Mononuclear cell (primary cell): Measurements from ENCODE around the gene ANKRD27. TPM values are rescaled to one million over a fixed set of nuclear protein-coding genes. Genes with fewer than 3 reads are reported as not detected.
"Not testable (repeated sequence)": the region's sequence is repeated elsewhere in the genome, so short reads cannot be mapped to it uniquely, and the experiment has no call there.

Source experiments
- H3K27me3 ChIP-seq: 2 replicates; pipeline ENCODE4 v1.6.0; 2011; ENCODE audit warnings: low read length, control low read depth; ENCODE audit not compliant: insufficient read depth
- H3K4me1 ChIP-seq: 2 replicates; pipeline ENCODE4 v1.5.1; 2011; ENCODE audit warnings: mild to moderate bottlenecking, low read length, control low read depth; ENCODE audit not compliant: insufficient read depth
- H3K4me3 ChIP-seq: 2 replicates; pipeline ENCODE4 v1.5.1; 2011; ENCODE audit warnings: mild to moderate bottlenecking, low read length, moderate library complexity
- H3K9me3 ChIP-seq: 2 replicates; pipeline ENCODE4 v1.5.1; 2011; ENCODE audit warnings: low read depth, mild to moderate bottlenecking, control low read depth, low read length
- total RNA-seq: library from RNA; depleted of rRNA; stranded (reverse); fragments of >200 nt; gene quantifications from one replicate; pipeline ENCODE4 v1.2.3, GENCODE V29; 2012

ANKRD27 gene
- total RNA-seq, 1 donor: 22.5 TPM

- peak overlapping the region; percentile 78 for H3K4me3 ChIP-seq
- peaks cover 59% of the 10 kb centered on the region for H3K4me1 ChIP-seq
- no peaks in the 10 kb centered on the region for H3K9me3 ChIP-seq
- H3K27me3 ChIP-seq: peaks cover 15% of the 10 kb centered on the region
These were observed 638 bp downstream of the ANKRD27 start for GRCh38 chr19:32674153-32674930.

DNA sequence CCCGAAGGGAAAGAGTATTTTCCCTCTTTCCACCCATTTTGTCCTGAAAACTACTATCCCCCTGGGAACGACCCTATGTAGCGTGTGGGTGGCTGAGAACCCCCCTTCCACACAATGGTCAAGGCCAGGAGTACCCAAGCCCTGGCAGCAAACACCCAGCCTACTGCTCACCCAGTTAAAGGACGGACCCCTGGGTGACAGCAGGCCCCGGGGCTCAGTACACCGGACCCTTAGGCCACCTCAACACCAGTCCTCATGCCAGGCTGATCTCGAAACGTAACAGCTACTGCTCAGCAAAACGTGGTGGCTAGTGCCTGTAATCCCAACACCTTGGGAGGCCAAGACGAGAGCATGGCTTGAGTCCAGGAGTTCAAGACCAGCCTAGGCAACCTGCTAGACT is 1.4 kb downstream of the ANKRD27 start:
- H3K4me1 ChIP-seq: peaks cover 59% of the 10 kb centered on the region

DNA sequence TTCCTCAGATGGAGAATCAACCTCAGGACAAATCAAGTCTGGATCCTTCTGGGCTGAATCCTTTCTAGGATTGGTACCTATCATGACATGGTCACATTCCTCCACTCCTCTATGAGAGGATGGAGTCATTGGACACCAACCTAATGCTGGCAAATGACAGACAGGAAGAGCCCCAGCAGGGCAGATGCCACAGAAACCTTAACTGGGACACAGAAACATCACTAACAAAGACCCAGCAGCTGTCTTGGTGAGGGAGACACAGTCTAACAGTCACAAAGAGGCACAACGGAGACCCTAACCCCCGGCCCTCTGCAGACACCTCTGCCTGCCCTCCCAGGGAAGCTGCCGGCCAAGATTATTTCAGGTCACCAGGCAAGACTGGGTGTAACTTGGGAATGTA is 2.1 kb downstream of the ANKRD27 start:
- Histone ChIP-seq H3K4me1 (peaks cover 65% of the 10 kb centered on the region), H3K4me3 (no peak overlapping the region), H3K27me3 (peaks cover 14% of the 10 kb centered on the region), H3K9me3 (no peaks in the 10 kb centered on the region)

More for the DNA sequence above, 1.4 kb downstream of the ANKRD27 start:
- H3K4me3 ChIP-seq: no peak overlapping the region
- H3K27me3 ChIP-seq: peaks cover 15% of the 10 kb centered on the region
- H3K9me3 ChIP-seq: no peaks in the 10 kb centered on the region

DNA sequence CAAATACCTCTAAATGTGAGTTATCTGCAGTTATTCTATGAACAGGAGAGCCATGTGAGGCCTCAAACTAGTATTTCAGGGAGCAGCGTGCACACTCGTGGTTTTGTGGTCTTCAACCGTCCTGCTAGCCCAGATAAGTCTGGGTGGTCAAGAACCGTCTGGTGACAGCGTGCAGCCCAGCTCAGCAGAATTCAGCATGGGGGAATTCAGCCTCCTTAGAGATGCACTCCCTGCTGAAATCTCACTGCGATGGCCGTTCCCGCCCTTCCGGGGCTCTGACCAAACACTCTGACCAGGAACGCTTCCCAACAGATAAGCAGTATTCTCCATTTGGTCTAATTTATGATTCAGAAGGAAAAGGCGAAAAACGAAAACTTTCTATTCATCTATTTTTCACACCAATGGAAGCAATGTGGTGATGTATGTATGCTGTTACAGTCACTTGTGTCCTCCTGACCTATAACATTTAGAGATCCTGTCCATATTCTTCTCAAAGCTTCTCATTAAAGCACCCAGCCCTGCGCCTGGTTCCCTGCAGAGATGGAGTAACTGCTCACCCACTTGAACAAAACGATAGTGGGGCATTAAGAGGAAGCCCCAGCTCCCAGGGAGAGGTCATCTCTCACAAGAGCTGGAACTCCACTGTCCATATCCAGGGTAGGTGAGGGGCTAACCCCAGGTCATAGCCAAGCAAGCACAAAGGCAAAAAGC is 2.9 kb downstream of the ANKRD27 start:
- no peaks in the 10 kb centered on the region for H3K9me3 ChIP-seq
- H3K4me1 ChIP-seq: peaks cover 64% of the 10 kb centered on the region

GRCh38 chr19:32669310-32669709 is 5.7 kb downstream of the ANKRD27 start:
- no peaks in the 10 kb centered on the region for H3K27me3 ChIP-seq
- H3K4me3 ChIP-seq: no peak overlapping the region
- H3K9me3 ChIP-seq: no peaks in the 10 kb centered on the region
- peaks cover 45% of the 10 kb centered on the region for H3K4me1 ChIP-seq

More for the DNA sequence above, 2.9 kb downstream of the ANKRD27 start:
- Histone ChIP-seq H3K27me3 (peaks cover 6% of the 10 kb centered on the region), H3K4me3 (no peak overlapping the region)

GRCh38 chr19:32666084-32666483 is 8.9 kb downstream of the ANKRD27 start:
- Histone ChIP-seq H3K4me1 (peaks cover 31% of the 10 kb centered on the region), H3K4me3 (no peak overlapping the region), H3K9me3 (no peaks in the 10 kb centered on the region), H3K27me3 (no peaks in the 10 kb centered on the region)

- Histone ChIP-seq H3K27me3 (no peaks in the 10 kb centered on the region), H3K4me1 (peaks cover 15% of the 10 kb centered on the region), H3K9me3 (no peaks in the 10 kb centered on the region), H3K4me3 (no peak overlapping the region)
These were observed 12.8 kb downstream of the ANKRD27 start for GRCh38 chr19:32662186-32662585.

DNA sequence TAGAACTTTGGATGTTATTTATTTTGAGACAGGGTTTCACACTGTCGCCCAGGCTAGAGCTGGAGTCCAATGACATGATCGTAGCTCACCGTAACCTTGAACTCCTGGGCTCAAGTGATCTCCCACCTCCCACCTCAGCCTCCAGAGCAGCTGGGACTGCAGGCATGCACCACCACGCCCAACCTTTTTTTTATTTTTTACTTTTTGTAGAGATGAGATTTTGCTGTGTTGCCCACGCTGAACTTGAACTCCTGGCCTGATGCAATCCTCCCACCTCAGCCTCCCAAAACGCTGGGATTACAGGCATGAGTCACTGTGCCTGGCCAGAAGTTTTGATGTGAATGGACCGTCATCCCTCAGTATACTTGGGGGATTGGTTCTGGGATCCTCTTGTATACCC is 13.7 kb downstream of the ANKRD27 start:
- Histone ChIP-seq H3K4me3 (no peak overlapping the region), H3K9me3 (no peaks in the 10 kb centered on the region), H3K27me3 (no peaks in the 10 kb centered on the region), H3K4me1 (peaks cover 15% of the 10 kb centered on the region)

DNA sequence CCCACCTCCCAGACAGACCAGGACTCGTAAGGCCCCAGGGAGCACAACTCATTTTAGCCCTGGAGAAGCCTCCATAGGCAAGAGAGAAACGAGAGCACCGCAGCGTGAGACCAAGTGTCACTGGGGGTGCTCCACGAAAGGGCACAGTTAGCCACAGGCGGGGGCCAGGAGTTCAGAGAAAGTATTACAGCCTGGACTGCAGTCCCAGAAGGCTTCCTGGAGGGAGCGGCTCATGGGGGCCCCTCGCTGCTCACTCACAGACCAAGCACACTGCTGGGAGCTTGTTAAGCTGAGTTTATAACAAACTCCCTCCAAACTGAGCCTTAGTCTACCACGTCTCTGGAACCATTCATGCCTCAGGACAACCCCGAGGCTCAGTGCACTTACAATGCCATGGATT is 16.5 kb downstream of the ANKRD27 start:
- no peaks in the 10 kb centered on the region for H3K9me3 ChIP-seq
- no peaks in the 10 kb centered on the region for H3K27me3 ChIP-seq
- peaks cover 15% of the 10 kb centered on the region for H3K4me1 ChIP-seq
- no peak overlapping the region for H3K4me3 ChIP-seq

DNA sequence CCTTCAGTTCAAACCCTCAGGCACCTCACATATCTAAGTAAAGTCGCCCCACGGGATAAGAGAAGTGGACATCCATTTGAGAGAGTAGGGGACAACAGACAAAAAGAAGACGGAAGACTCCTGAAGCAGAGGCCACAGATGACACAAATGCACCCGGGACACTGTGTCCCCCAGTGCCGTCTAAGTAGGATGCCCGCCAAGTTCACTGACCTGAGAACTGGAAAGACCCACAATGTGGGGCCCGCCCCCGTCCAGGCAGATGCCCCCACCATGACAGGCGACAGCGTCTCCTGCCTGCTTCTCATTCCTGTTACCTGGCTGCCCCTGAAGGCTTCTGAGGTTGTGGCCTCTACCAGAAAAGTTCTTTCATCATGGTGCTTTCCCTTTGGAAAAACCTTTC is 16.9 kb downstream of the ANKRD27 start:
- no peaks in the 10 kb centered on the region for H3K9me3 ChIP-seq
- no peaks in the 10 kb centered on the region for H3K27me3 ChIP-seq
- peaks cover 14% of the 10 kb centered on the region for H3K4me1 ChIP-seq
- H3K4me3 ChIP-seq: no peak overlapping the region

DNA sequence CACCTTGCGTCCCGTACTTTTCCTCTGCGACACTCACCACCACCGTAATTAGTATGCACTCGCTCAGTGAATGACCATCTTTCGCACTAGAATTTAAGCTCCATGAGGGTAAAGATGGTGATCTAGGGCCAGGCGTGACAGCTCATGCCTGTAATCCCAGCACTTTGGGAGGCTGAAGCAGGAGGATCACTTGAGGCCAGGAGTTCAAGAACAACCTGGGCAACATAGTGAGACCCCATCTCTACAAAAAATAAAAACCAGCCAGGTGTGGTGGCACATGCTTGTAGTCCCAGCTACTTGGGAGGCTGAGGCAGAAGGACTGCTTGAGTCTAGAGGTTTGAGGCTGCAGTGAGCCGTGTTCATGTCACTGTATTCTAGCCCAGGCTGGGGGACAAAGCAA is 18.6 kb downstream of the ANKRD27 start:
- not testable (repeated sequence) for H3K27me3 ChIP-seq, H3K4me1 ChIP-seq, H3K9me3 ChIP-seq, H3K4me3 ChIP-seq

- H3K4me1 ChIP-seq: peaks cover 4% of the 10 kb centered on the region
- H3K27me3 ChIP-seq: no peaks in the 10 kb centered on the region
- H3K4me3 ChIP-seq: no peak overlapping the region
- H3K9me3 ChIP-seq: no peaks in the 10 kb centered on the region
These were observed 21.4 kb downstream of the ANKRD27 start for GRCh38 chr19:32653599-32653915.

GRCh38 chr19:32652894-32653598 is 21.9 kb downstream of the ANKRD27 start:
- Histone ChIP-seq H3K27me3 (no peaks in the 10 kb centered on the region), H3K4me3 (no peak overlapping the region), H3K9me3 (no peaks in the 10 kb centered on the region), H3K4me1 (peaks cover 4% of the 10 kb centered on the region)

DNA sequence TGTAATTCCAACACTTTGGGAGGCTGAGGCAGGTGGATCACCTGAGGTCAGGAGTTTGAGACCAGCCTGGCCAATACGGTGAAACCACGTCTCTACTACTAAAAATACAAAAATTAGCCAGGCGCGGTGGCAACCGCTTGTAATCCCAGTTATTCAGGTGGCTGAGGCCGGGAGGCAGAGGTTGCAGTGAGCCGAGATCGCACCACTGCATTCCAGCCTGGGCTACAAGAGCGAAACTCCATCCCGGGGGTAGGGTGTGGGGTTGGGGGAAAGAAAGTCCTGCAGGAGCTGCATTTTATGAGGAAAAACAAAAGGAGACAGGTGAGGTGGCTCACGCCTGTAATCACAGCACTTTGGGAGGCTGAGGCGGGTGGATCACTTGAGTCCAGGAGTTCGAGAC is 22.6 kb downstream of the ANKRD27 start:
- H3K4me3 ChIP-seq, H3K9me3 ChIP-seq, H3K4me1 ChIP-seq, H3K27me3 ChIP-seq: not testable (repeated sequence)

- H3K4me1 ChIP-seq: peaks cover 4% of the 10 kb centered on the region
- no peaks in the 10 kb centered on the region for H3K9me3 ChIP-seq
- no peak overlapping the region for H3K4me3 ChIP-seq
- no peaks in the 10 kb centered on the region for H3K27me3 ChIP-seq
These were observed 23.2 kb downstream of the ANKRD27 start for GRCh38 chr19:32651729-32652140.
